Epithelial cell of esophagus (primary cell): Measurements from ENCODE around the gene LRFN2.

ENCODE experiments used
- DNase-seq: peaks from one replicate; pipeline ENCODE4 v3.0.0; 2010; ENCODE audit warnings: low read depth
- H3K4me3 ChIP-seq: 2 replicates; pipeline ENCODE4 v1.5.1; 2011; ENCODE audit warnings: mild to moderate bottlenecking, low read length, control low read depth
- CTCF ChIP-seq: IDR thresholded peaks from 2 replicates; pipeline ENCODE4 v1.5.1; 2011; ENCODE audit warnings: low read depth, mild to moderate bottlenecking, low read length, control low read depth, inconsistent platforms; ENCODE audit not compliant: insufficient read depth; ENCODE audit errors: missing control alignments

Gene LRFN2

GRCh38 chr6:40610229-40610628 lies 23.1 kb upstream of the LRFN2 start:
- H3K4me3 ChIP-seq: no peak overlapping the region
- no peak for DNase-seq
- TF ChIP-seq CTCF: no peak

- no peak overlapping the region for H3K4me3 ChIP-seq
- DNase-seq: no peak
- TF ChIP-seq CTCF: no peak
Measured at GRCh38 chr6:40606981-40607380, 19.8 kb upstream of the LRFN2 start.

DNA sequence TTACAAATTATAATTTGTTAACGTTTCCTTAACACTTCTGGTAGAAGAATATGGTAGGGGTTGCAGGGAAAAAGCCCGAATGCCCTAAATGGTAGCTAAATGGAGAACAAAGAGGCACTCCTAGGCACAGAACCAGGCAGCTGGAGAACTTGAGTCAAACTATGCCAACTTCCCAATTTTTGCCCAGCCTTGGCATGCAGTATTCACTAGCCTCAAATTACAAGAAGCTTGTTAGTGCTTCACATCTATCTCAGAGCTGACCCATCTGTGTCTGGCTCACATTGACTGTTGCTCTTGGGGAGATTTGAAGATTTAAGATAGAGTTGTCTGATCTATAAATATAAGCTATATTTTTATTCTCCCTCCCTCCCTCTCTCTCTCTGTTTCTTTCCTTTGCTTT lies 19.4 kb upstream of the LRFN2 start:
- H3K4me3 ChIP-seq: no peak overlapping the region
- no peak for TF ChIP-seq CTCF
- no peak for DNase-seq

- H3K4me3 ChIP-seq: no peak overlapping the region
- no peak for TF ChIP-seq CTCF
- no peak for DNase-seq
Measured at GRCh38 chr6:40604082-40604481, 16.9 kb upstream of the LRFN2 start.

DNA sequence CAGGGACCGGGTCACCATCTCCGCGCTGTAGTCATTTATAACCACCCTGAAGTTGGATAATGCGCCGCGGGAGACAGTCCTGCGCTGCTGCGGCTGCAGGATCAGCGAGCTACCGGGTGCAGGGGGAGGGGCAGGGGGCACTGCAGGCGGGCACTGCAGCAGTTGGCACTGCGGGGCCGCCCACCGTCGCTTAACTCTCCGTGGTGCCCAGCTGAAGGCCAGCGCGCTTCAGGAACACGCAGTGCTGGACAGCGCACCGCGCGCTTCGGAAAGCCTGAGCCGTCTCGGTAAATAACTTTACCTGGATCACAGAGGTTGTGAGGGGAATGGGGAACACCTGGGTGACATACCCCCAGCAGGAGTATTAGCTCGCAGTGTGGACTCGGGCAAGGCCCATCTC lies 12.4 kb upstream of the LRFN2 start:
- H3K4me3 ChIP-seq: no peak overlapping the region
- no peak for TF ChIP-seq CTCF
- peak; percentile 36 for DNase-seq

DNA sequence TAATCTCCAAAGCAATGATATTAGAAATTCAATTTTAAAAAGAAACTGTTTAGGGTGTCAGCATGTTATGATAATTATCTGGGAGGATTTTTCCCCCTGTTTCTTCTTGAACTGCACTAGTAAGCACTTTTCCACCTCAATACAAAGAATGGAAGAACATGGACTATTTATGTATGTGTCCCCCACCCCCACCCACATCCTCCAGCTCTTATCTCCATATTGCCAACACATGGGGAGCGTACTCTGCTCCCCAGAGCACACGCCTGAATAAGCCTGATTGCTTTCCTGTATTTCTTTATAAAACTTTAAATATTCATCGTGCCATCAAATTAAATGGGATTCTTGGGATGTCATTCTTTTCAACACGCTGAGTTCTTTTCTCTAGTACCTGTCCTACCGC lies 11.4 kb upstream of the LRFN2 start:
- H3K4me3 ChIP-seq: no peak overlapping the region
- DNase-seq: no peak
- no peak for TF ChIP-seq CTCF

- DNase-seq: no peak
- no peak overlapping the region for H3K4me3 ChIP-seq
- no peak for TF ChIP-seq CTCF
Measured at GRCh38 chr6:40597301-40597700, 10.1 kb upstream of the LRFN2 start.
